SKM-1 treated with dmso at 0.1 percent for 144 hours (cell line): Measurements from ENCODE around the gene SALL1.

Experiments
- DNase-seq: peaks from one replicate; lab custom pipeline; 2025; ENCODE audit not compliant: unreplicated experiment; lab: John Stamatoyannopoulos, UW

SALL1 gene

DNA sequence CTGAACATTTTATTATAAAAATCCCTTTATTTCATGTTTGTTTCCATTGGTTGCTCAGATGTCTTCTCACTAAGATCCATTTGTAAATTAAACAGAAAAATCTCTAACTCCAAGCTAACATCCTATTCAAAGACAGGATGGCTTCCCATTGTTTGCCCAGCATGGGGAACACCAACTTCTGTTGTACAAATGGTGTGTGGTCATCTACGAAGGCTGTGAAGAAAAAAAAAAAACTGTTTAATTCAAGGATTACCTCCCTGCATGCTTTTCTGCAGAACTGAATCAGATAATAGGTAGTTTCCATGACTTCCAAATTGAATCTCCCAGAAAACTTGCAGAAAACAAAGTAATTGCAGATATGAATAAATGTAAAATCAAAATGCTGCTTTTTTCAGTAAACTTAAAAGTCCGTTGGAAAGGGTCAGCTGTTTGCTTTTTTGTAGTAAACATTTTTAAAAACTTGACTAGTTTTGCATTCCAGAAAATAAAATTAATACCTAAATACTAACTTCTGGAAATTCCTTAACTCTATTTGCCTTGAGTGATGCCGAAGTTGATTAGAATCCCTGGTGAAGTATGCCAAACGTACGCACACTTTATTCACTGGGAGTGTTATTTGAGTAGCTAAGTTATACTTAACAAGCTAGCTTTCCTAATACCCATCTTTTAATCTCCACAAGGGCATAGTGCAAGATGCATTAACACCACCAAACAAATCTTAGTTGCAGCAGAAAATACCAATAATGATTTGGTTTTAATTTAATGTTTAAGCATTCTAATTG, 7.7 kb downstream of the SALL1 start:
- no peak for DNase-seq

DNA sequence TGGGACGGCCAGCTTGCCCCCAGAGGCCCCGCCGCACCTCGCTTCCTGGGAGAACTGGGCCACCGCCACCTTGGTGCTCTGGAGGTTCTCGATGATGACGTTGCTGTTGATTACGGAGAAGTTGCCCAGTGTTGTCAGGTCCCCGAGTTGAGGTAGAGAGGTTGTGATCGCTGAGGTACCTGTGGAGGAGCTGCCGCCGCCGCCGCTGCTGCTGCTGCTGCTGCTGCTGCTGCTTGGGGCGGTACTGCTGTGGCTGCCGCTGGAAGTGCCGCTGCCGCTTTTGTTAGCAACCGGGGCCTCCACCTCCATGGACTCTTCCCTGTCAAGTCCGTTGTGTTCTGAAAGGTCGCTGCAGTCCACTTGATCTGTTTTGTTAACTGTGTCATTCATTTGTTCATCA, 9.5 kb downstream of the SALL1 start:
- DNase-seq, result no peak

DNA sequence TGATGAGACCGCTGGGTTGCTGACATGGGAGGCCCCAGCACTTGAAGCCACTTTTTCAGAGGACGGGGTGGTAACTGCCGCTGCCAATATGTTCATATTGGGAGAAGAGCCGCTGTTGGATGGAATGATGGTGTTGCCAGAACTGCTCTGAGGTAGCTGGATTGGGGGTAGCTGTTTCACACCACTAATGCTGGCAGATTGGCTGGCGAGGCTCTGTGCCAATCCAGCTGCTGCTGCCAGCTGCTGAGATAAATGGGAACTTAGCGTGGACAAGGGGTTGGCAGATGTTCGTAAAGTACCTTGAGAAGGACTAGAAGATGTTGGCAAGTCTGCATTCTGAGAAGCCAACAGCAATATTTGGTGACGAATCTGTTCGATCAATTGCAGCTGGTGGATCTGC, 10.0 kb downstream of the SALL1 start:
- no peak for DNase-seq

DNA sequence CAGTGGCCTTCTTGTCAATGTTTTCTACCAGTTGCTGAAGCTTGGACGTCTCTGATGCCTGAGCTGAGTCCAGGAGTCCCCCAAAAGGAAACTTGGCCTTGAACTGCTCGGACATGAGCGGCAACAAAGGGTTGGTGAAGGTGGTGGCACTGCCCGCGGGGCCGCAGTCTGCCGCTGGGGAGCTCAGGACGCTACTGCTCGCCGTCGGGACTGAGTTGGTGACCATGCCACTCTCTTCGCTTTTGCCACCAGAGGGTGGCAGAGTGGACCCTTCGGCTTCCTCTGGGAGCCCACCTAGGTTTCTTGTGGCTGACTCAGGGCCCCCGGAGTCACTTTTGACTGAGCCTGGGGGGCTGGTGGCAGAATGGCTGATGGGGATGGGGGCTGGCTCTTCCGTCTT, 11.0 kb downstream of the SALL1 start:
- DNase-seq, result no peak

DNA sequence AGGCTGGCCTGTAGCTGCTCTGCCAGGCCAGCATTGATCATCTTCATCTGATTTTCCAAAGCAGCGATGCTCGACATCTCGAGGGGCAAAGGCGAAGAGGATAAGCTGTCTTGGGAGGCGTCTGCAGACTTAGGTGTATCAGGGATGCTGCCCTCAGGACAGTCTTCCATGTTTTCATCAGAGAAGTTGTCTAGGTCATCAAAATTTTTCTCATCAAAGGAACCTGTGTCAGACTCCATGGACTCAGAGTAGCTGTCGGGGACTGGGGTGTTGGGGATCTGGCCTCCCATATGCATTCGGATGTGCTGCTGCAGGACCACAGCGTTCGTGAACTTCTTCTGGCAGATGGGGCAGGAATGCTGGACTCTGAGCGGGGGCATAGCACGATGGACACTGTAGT, 11.5 kb downstream of the SALL1 start:
- no peak for DNase-seq

DNA sequence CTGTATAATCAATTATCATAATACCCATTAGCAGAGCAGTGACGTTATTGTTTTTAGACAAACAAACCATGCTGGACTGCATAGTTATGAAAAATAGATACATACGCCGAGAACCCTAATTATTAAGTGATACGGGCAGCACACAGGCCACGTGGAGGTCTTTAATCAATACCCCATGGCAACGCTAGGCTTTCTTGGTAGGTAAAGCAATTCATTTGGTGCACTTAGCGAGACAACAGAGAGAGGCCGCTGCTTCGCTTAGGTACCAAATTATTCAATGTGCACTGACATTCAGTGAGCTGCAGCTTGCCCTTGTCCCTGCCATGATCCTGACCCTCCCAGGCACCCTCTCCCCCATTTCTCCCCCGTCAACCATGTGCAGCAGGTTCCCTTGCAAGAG, 12.9 kb downstream of the SALL1 start:
- DNase-seq, result no peak

DNA sequence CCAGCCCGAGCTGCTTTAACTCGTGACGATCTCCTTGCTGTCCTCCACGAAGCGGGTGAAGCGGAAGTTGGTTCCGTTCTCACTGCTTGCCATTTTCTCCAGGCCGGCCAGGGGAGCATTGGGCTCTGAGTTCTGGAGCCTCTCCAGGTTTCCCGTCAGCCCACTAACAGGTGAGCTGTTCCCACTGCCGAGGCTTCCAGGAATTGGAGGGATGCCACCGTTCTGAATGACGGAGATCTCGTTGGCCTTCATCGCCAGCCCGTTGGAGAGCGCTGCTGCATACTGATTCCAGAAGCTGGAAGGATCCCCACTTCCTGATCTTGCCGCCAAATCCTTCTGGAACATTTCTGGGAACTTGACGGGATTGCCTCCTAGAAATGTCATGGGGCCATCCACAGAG, 14.0 kb downstream of the SALL1 start:
- DNase-seq, result no peak

DNA sequence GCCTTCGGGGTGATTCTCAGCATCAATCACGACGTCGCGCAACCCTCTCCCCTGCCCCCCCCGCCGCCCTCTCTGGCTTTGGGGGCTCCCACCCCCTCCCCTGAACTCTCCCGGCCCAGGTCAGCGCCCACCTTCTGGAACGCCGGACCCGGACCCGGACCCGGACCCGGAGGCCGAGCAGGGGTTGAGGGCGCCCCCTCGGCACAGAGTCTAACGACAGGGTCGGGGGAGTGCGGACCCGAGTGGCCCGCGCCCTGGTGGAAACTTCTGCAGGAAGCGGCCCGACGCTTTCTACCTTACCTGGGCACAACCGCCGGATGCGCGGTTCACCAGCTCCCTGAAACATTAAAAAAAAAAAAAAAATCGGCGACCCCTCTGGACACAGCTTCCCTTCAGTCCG, 16.2 kb downstream of the SALL1 start:
- no peak for DNase-seq

DNA sequence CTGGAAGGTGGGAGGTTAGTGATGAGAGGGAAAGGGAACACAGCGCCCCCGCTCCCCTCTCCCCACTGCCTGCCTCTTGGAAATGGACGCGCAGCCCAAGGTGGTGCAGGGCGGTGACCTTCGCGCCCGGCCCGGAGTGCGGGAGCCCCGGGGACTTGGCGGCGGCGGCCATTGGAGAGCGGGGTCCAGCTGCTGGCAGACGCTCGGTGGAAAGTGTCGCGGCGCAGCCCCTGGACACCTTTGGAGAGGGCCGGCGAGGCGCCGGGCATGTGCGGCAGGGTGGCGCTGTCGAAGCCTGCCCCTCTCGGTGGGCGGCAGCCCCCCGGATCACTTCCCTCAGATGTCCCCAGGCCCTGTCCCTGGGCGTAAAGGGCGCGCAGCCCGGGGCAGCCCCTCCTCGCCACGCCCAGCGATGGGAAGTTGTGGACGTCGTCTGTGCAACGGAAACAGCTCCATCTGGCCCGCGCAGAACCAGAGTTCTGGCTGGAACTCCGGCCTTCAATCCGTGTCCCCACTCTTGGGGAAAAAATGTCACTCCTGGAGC, 16.7 kb downstream of the SALL1 start:
- no peak for DNase-seq

DNA sequence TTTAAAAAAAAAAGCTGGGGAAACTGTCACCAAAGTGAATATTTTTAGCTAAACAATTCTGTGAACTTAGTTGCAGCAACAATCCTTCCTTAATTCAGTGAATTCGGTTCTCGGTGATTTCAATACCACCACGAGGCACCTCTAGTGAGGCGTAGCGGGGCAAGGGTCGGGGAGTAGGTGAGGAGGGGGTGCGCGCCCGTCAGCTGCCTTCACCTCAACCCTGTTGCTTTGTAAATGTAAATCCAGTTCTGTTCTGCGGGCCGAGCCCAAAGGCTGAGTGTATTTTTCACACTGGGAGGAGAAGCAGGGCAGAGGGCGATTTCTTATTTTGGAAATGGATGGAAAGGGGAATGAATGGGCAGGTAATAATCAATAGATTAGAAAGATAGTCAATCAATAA, 17.4 kb downstream of the SALL1 start:
- DNase-seq, result no peak

DNA sequence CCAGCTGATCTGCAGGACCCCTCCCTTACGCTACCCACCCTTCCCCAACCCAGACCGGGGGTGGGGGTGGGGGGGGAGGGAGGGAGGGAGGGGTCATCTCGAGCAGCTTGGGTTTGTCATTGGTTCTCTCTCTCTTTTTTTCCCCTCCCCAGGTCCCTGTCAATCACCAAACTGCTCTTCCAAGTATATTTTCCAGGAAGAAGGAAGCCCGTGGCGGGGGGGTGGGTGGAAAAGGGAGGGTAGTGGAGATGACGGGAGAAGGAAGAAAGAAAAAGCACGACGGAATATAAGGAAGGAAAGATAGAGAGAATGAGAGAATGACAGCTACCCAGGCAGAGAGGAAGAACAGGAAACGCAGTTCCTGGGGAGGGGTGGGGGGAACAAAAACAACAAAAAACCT, 17.9 kb downstream of the SALL1 start:
- DNase-seq, result no peak

DNA sequence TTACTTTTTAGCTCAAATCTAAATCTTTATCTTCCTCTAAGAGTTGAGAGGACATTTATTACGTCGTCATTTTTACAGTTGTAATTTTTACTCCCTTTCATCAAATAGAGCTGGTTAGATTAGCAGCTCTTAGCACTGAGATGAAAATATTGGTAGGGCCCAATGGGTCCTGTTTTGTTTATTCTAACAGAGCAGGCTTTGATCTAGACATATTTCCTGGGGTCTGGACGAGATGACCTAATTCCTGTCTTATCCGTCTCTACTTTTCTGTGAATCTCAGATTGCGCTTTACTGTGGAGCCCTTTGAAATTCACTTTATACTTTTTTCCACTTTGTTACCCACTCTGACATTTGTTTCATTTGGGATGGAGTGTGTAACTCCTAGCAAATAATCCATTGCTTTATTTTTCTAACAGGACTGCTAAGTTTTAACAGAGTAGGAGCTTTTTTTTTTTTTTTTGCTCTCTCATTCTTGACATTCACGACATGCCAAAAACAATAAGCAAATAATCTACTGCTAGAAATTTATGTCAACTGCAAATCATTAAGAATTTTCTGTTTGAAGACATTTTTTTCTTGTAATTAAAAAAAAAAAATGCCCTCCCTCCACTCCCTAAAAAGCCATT, 18.5 kb downstream of the SALL1 start:
- no peak for DNase-seq

DNA sequence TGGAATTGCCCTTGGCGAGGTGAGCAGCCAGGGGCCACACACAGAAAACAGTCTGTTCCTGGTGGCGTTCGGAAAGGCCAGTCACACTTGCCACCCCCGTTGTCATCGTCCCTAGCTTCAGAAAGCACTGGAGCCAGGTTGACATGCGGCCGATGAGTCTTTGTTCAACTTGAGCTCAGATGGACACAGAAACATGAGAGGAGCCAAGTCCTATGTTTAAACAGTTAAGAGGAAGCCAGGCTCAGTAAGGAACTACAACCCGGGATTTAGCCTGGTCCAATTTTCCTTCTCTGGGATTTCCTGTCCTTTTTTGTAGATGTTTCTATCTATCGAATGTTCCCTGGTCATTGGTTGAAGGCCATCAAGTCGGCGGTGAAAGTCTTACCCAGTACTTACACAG, 19.5 kb downstream of the SALL1 start:
- no peak for DNase-seq

DNA sequence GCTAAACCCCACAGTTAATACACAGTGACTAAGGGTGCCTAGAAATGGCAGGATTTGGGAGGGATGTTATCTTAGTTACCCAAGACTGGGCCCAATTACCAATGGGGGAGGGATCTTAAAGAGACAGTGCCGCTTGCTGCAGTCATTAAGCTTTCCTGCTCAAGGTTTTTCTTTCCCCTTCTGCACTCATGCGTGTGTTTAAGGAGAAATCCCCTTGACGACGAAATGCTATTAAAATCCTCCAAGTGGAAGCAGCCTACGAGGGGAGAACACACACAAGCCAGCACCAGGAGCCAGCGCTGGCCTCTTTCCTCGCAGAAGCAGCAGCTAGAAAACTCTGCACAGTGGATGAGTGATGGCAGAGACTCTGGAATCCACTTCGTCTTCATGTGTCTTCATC, 22.0 kb downstream of the SALL1 start:
- no peak for DNase-seq

DNA sequence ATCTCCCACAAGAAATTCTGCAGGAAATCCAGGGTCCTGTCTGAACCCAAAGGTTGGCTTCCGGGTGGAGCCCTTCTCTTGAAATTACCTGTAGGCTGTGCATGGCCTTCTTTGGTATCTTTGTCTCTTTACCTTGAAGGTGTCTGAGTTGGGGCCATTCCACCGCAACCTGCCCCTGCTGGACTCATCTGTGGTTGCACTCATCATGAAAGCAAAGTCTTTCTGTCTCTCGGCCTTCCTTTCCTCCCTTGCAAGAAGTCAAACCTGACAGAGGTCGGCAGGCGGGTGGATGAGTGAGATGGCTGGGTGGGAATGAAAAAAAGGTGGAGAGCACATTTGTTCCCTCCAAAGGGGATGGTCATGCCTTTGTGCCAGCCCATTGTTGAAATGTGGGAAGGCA, 25.1 kb downstream of the SALL1 start:
- no peak for DNase-seq

DNA sequence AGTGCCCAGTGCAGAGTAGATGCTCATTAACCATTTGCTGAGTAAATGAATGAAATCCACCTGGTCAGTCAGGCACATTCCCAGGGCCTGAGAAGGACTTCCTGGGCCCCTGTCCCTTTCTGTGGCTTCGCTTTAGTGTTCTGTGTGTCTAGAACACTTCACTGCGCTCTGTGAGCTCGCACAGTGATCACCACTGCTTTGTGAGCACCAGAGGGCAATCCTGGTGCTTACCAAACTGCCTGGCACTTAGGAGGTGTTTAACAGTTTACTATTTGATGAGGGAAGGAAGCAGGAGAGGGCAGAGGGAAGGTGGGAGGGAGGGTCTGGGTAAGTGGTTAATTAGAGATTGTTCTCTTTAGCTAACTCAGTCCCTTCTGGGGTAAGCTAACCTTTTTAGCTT, 26.2 kb downstream of the SALL1 start:
- no peak for DNase-seq

DNA sequence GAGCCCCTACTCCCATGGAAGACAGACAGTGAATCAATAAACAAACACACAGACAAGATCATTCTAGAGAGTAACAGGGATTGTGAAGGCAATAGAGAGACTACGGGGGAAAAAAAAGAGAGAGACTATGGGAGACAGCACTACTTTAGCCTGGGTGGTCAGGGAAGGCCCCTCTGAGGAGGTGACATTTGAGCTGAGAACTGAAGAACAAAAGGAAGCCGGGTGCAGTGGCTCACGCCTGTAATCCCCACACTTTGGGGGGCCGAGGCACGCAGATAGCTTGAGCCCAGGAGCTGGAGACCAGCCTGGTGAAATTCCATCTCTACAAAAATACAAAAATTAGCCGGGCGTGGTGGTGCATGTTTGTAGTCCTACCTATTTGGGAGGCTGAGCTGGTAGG, 29.2 kb downstream of the SALL1 start:
- DNase-seq, result no peak

DNA sequence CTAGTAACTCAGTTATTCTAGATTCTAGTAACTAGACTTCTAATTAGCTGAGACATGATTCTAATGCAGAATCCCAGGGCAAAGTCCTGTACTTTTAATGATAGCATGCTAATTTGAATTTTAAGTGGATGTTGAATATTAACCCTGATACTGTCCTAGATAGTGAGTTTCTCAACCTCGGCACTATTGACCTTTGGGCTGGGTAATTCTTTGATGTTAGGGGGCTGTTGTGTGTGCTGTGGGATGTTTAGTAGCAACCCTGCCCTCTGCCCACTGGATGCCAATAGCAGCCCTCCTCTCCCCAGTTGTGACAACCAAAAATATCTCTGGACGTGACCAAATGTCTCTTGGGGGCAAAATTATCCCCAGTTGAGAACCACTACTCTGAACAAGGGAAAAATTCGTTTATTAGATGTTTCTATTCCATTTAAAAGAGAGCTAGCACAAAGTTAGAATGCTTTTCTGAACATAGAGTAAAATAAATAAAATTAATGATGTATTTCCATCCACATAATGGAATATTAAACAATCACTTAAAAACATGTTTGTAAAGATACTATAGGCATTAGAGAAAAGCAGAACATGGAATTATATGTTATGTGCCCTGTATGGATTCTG, 30.2 kb downstream of the SALL1 start:
- no peak for DNase-seq

DNA sequence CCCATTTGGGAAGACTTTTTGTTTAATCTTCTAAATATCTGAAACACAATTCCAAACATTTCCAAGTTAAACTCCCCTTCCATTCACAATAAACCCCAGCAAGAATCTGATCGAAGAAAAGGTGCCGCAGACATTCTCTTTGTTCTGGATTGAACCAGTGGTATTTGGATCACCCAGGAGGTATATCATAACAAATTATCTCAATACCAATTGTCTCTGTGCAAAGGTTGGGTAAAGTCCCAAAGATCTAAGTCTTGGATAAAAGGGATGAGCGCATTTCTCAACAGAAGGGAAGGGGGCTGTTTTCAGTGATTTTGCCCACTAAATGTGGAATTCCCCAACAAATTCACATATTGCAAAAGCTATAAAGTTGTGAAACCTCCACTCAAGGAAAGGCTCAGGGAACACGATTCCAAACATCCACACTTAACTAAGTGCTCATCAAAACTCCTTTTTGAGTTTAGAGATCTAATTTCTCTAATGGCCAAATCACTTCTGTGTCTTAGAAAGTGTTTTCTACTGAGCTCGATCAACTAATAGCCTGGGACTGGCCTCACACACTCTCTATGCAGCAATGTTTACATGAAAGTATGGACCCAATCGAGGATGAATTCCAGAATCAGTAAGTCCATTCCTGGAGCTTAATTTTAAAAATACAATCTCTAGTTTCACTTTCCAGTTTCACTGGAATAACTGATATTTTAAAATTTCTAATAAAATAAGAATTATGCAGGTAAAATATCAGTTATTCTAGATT, 30.9 kb downstream of the SALL1 start:
- no peak for DNase-seq

DNA sequence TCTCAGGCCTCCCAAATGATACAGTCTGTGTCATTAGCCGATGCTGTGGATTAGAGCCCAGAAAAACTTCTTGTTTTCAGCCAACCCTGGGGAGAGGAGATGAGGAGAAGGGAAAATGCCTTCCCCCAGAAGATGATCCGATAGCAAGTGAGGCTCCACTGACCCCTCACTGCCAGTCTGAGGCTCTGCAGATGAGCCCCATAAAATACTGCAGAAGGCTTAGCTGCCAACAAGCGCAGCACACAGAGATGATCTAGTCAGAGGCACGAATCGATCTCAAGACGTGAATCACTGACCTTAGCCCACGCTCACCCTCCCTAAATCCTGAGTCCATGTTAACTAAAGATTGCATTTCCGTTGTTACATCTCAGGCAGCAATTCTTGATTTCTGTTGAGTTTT, 31.5 kb downstream of the SALL1 start:
- no peak for DNase-seq

DNA sequence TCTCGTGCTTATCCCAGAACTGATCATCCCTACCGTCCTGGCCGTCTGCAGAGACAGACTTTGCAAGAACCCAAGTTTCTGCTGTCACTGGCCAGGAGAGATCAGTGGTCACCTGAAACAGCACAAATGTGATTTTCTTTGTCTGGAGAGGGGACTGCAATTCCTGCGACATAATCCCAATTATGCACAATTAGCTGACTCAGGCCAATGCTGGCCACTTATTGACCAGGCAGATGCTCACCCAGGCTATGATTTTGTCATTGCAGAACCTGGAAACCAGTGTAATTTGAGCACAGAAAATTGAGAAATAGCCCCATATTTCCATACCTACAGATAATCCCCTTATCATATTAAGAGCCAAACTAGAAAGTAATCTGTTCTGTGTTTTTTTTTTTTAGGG, 34.7 kb downstream of the SALL1 start:
- no peak for DNase-seq

DNA sequence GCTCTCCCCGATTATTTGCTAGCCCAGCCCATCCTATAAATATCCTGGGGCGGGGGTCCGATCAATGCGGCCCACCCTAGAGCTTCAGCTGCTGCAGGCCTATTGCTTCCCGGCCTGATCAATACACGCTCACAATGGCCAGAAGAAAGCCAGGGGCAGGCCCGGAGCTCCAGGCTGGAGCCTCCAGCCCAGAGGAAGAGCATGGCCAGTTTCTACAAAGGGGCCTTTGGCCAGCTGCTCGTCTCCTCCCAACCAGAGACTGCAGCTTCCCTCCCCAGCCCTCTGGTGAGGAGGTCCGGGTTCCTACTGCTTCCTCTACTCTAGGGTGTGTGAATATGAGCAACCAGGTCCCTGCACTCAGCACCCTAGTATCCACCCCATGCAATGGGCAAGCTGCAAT, 36.7 kb downstream of the SALL1 start:
- no peak for DNase-seq
